ENCODE data around the gene KIF23. TPM values are rescaled to one million over a fixed set of nuclear protein-coding genes. Genes with fewer than 3 reads are reported as not detected.

The KIF23 gene
- total RNA-seq, 4 donors from 2014 or later: 1.1 to 8.6 (median 4.7) TPM

- peak; percentile 85 to 98 (median 92) for TF ChIP-seq CTCF (IDR thresholded peaks at IDR 0.05)
- no peak for TF ChIP-seq POLR2A (IDR thresholded peaks at IDR 0.05)
- no peak overlapping the region for H3K4me3 ChIP-seq
- ATAC-seq: peak; percentile 86
- no peak overlapping the region for H3K27ac ChIP-seq
- H3K36me3 ChIP-seq: no peaks in the 10 kb centered on the region
- 1% methylated on average over 14 to 16 of the region's 36 CpGs for WGBS, 2 donors (ENCODE audit: low coverage in 1 of 2)
- peaks cover 0 to 10% (median 2%) of the 10 kb centered on the region in 3 donors for H3K4me1 ChIP-seq
- H3K27me3 ChIP-seq: peaks cover 25% of the 10 kb centered on the region
- no peaks in the 10 kb centered on the region for H3K9me3 ChIP-seq
Observed at GRCh38 chr15:69394556-69395282, 19.4 kb upstream of the KIF23 start.

GRCh38 chr15:69395460-69395859 is 18.7 kb upstream of the KIF23 start:
- no peak for TF ChIP-seq POLR2A (IDR thresholded peaks at IDR 0.05)
- no peak for TF ChIP-seq CTCF (IDR thresholded peaks at IDR 0.05)
- TF ChIP-seq POLR2AphosphoS5 (IDR thresholded peaks at IDR 0.05): no peak
- no peak for TF ChIP-seq EP300 (IDR thresholded peaks at IDR 0.05)
- WGBS, 2 donors (ENCODE audit: low coverage in 1 of 2): 92 to 94% methylated on average over 4 to 5 of the region's 10 CpGs
- H3K27ac ChIP-seq: no peak overlapping the region
- no peak overlapping the region for H3K4me3 ChIP-seq
- no peaks in the 10 kb centered on the region for H3K36me3 ChIP-seq
- H3K4me1 ChIP-seq: peaks cover 0 to 10% (median 2%) of the 10 kb centered on the region in 3 donors
- peaks cover 25% of the 10 kb centered on the region for H3K27me3 ChIP-seq
- no peak for ATAC-seq
- H3K9me3 ChIP-seq: no peaks in the 10 kb centered on the region

- TF ChIP-seq CTCF (IDR thresholded peaks at IDR 0.05) (no peak), POLR2A (IDR thresholded peaks at IDR 0.05) (no peak), POLR2AphosphoS5 (IDR thresholded peaks at IDR 0.05) (no peak), EP300 (IDR thresholded peaks at IDR 0.05) (no peak)
- WGBS, 2 donors (ENCODE audit: low coverage in 1 of 2): 87 to 90% methylated on average over 2 to 3 of the region's 5 CpGs
- Histone ChIP-seq H3K9me3 (no peaks in the 10 kb centered on the region), H3K4me1 (peaks cover 0 to 10% (median 2%) of the 10 kb centered on the region in 3 donors), H3K4me3 (no peak overlapping the region), H3K36me3 (no peaks in the 10 kb centered on the region), H3K27ac (no peak overlapping the region), H3K27me3 (peaks cover 25% of the 10 kb centered on the region)
- no peak for ATAC-seq
Observed at GRCh38 chr15:69395991-69396390, 18.2 kb upstream of the KIF23 start.

- 67 to 74% methylated on average over 1 to 2 of the region's 7 CpGs for WGBS, 2 donors (ENCODE audit: low coverage in 1 of 2)
- ATAC-seq: no peak
- H3K27me3 ChIP-seq: peaks cover 18% of the 10 kb centered on the region
- H3K4me1 ChIP-seq: peaks cover 0 to 10% (median 2%) of the 10 kb centered on the region in 3 donors
- no peak overlapping the region for H3K27ac ChIP-seq
- no peaks in the 10 kb centered on the region for H3K36me3 ChIP-seq
- H3K9me3 ChIP-seq: no peaks in the 10 kb centered on the region
- no peak overlapping the region for H3K4me3 ChIP-seq
- no peak for TF ChIP-seq POLR2AphosphoS5 (IDR thresholded peaks at IDR 0.05)
- no peak for TF ChIP-seq CTCF (IDR thresholded peaks at IDR 0.05)
- TF ChIP-seq POLR2A (IDR thresholded peaks at IDR 0.05): no peak
- TF ChIP-seq EP300 (IDR thresholded peaks at IDR 0.05): no peak
Observed at GRCh38 chr15:69398491-69398891, 15.7 kb upstream of the KIF23 start.

- no peak for TF ChIP-seq CTCF (IDR thresholded peaks at IDR 0.05)
- no peak for TF ChIP-seq POLR2AphosphoS5 (IDR thresholded peaks at IDR 0.05)
- no peak for TF ChIP-seq EP300 (IDR thresholded peaks at IDR 0.05)
- TF ChIP-seq POLR2A (IDR thresholded peaks at IDR 0.05): no peak
- H3K4me3 ChIP-seq: no peak overlapping the region
- WGBS, 2 donors (ENCODE audit: low coverage in 1 of 2): 100% methylated on average over 1 of the region's 6 CpGs; no CpG with 5 or more reads in 1 of the 2 donors
- ATAC-seq: no peak
- no peak overlapping the region for H3K27ac ChIP-seq
- H3K27me3 ChIP-seq: peaks cover 5% of the 10 kb centered on the region
- no peaks in the 10 kb centered on the region for H3K9me3 ChIP-seq
- H3K4me1 ChIP-seq: no peaks in the 10 kb centered on the region
- H3K36me3 ChIP-seq: no peaks in the 10 kb centered on the region
Observed at GRCh38 chr15:69400850-69401249, 13.3 kb upstream of the KIF23 start.
